HepG2 (cell line): Measurements from ENCODE around the gene DHRS12. TPM values are rescaled to one million over a fixed set of nuclear protein-coding genes. Genes with fewer than 3 reads are reported as not detected.

Experiments
- ARID5B ChIP-seq: IDR thresholded peaks from 2 replicates; pipeline ENCODE4 v1.4.0; 2020; ENCODE audit warnings: mild to moderate bottlenecking, missing genetic modification reagents
- HMGA1 ChIP-seq: sonication (generic); formaldehyde crosslinking; conservative IDR thresholded peaks from 2 replicates; pipeline ENCODE4 v1.4.0; 2020; ENCODE audit warnings: missing genetic modification reagents
- HNF1A ChIP-seq, 2 experiments: sonication (generic) in 1 of 2; formaldehyde crosslinking in 1 of 2; IDR thresholded peaks; 2 replicates each; pipeline versions ENCODE4 v1.4.0 to v1.6.1; 2016 to 2020; ENCODE audit warnings: borderline replicate concordance in 1 of 2, low read depth in 1 of 2, mild to moderate bottlenecking in 1 of 2, missing genetic modification reagents in 1 of 2
- KLF12 ChIP-seq: sonication (generic); formaldehyde crosslinking; IDR thresholded peaks from 2 replicates; pipeline ENCODE4 v1.4.0; 2020; ENCODE audit warnings: missing genetic modification reagents, borderline replicate concordance
- POLR2AphosphoS2 ChIP-seq: IDR thresholded peaks from 2 replicates; pipeline ENCODE4 v1.6.1; 2011; ENCODE audit warnings: low read depth, low read length, improper control_type of control experiment
- RFXAP ChIP-seq: sonication (generic); formaldehyde crosslinking; IDR thresholded peaks from 2 replicates; pipeline ENCODE4 v1.4.0; 2020; ENCODE audit warnings: missing genetic modification reagents, borderline replicate concordance
- SKI ChIP-seq: fragments of 450-650 bp; IDR thresholded peaks from one replicate; pipeline ENCODE4 v1.6.1; 2018; ENCODE audit warnings: mild to moderate bottlenecking; ENCODE audit not compliant: partially characterized antibody
- SOX13 ChIP-seq, 3 experiments: fragments of 450-650 bp in 1 of 3; sonication (generic) in 1 of 3; formaldehyde crosslinking in 1 of 3; IDR thresholded peaks in 2 of 3; conservative IDR thresholded peaks in 1 of 3; 2 replicates each; pipeline versions ENCODE4 v1.5.0 to v1.6.1; 2016 to 2020; ENCODE audit warnings: antibody characterized with exemption in 1 of 3, mild to moderate bottlenecking in 1 of 3, missing compliant biosample characterization in 1 of 3, missing genetic modification reagents in 1 of 3, moderate library complexity in 1 of 3
- TAF15 ChIP-seq: fragments of 200-400 bp; formaldehyde crosslinking; IDR thresholded peaks from one replicate; pipeline ENCODE4 v1.6.1; 2018; ENCODE audit warnings: mild to moderate bottlenecking, low read depth, low read length; ENCODE audit not compliant: poor library complexity, severe bottlenecking
- ZHX1 ChIP-seq: sonication (generic); formaldehyde crosslinking; IDR thresholded peaks from 2 replicates; pipeline ENCODE4 v1.8.1; 2022; ENCODE audit warnings: low read depth, mild to moderate bottlenecking, missing genetic modification reagents
- ZNF124 ChIP-seq: sonication (generic); formaldehyde crosslinking; IDR thresholded peaks from 2 replicates; pipeline ENCODE4 v1.4.0; 2020; ENCODE audit warnings: missing genetic modification reagents
- ZNF263 ChIP-seq: sonication (generic); formaldehyde crosslinking; IDR thresholded peaks from 2 replicates; pipeline ENCODE4 v1.4.0; 2020; ENCODE audit warnings: missing genetic modification reagents
- ZNF484 ChIP-seq: sonication (generic); formaldehyde crosslinking; IDR thresholded peaks from 2 replicates; pipeline ENCODE4 v1.5.1; 2020; ENCODE audit warnings: mild to moderate bottlenecking, low read depth, missing genetic modification reagents, borderline replicate concordance
- ZNF720 ChIP-seq: sonication (generic); formaldehyde crosslinking; IDR thresholded peaks from 2 replicates; pipeline ENCODE4 v1.4.0; 2020; ENCODE audit warnings: missing genetic modification reagents
- ZNF891 ChIP-seq: sonication (generic); formaldehyde crosslinking; IDR thresholded peaks from 2 replicates; pipeline ENCODE4 v1.5.0; 2020; ENCODE audit warnings: mild to moderate bottlenecking, missing genetic modification reagents
- polyA plus RNA-seq, 8 experiments: library from polyadenylated mRNA; depleted of rRNA in 3 of 8; stranded (reverse) in 7 of 8; unstranded in 1 of 8; fragments of >200 nt; fragmentation: Illumina TruSeq in 4 of 8; extraction: Trizol in 4 of 8; gene quantifications; 2 replicates each; pipeline versions ENCODE4 v1.2.1 to v1.2.3, GENCODE V29; 2011 to 2016; ENCODE audit warnings: low read depth in 4 of 8, missing spikeins in 1 of 8, mixed read lengths in 1 of 8; ENCODE audit not compliant: insufficient read depth in 1 of 8
- total RNA-seq, 5 experiments: library from RNA; depleted of rRNA; stranded (reverse); fragments of >200 nt; fragmentation: Illumina TruSeq; extraction: Trizol; gene quantifications; 2 replicates each; pipeline ENCODE4 v1.2.3, GENCODE V29; 2016; ENCODE audit warnings: low read depth in 1 of 5

Gene DHRS12
- total and polyA plus RNA-seq, 2 of the 13 experiments (the other 11 are each of a cell fraction or from before 2014, with no cell fraction given), result 7.2 to 8.4 TPM

GRCh38 chr13:51747438-51748434 is 56.2 kb downstream of the DHRS12 start (continued):
- TF ChIP-seq ZHX1 (CRISPR knock-in tag) (no peak), HMGA1 (CRISPR knock-in tag) (no peak), ZNF891 (CRISPR knock-in tag) (no peak), ZNF124 (CRISPR knock-in tag) (no peak), ARID5B (CRISPR knock-in tag) (peak; percentile 89), POLR2AphosphoS2 (no peak), ZNF263 (no peak), TAF15 (no peak), RFXAP (CRISPR knock-in tag) (no peak), ZNF484 (CRISPR knock-in tag) (no peak), KLF12 (CRISPR knock-in tag) (no peak), SOX13 (IDR thresholded peaks at IDR 0.05) (0 out of 2 replicates have a peak, but pooled peaks have one; percentile 55), SOX13 (CRISPR knock-in tag; conservative IDR thresholded peaks at IDR 0.05 in 1 of 2, IDR thresholded peaks at IDR 0.05 in 1 of 2) (peak in 1 of 2 experiments; percentile 89; a peak in 2 of 4 replicates), HNF1A (IDR thresholded peaks at IDR 0.05; ENCODE audit: low read depth) (no peak), HNF1A (CRISPR knock-in tag; IDR thresholded peaks at IDR 0.05; ENCODE audit: borderline replicate concordance) (peak; percentile 59; the same call in 1 of the 2 replicates), ZNF720 (no peak), SKI (peak; percentile 16)
